ENCODE data around the gene CAMTA1.

CAMTA1 gene

GRCh38 chr1:7333094-7333493 is 547.8 kb downstream of the CAMTA1 start:
- no peak for DNase-seq

DNA sequence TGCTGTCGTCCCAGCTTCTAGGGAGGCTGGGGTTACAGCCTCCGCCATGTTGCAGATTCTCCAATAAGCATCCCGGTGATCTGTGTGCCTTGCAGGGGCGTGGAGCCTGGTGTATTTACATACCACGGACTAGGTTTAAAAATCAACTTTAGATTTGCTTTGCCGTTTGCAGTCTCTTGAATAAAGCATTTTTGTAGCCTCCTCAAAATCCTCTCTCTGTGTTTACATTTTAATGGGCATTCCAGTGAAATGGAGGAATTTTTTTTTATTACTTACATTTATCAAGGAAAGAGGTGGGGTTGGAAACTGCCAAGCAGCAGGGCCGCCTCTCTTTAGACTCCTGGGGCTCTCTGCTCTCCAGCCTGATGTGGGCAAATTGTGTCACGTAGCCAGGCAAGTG is 548.4 kb downstream of the CAMTA1 start:
- peak; percentile 22 to 61 for DNase-seq

GRCh38 chr1:7334475-7335035 is 549.3 kb downstream of the CAMTA1 start:
- peak; percentile 98 to 99 for DNase-seq

GRCh38 chr1:7335224-7335879 is 550.1 kb downstream of the CAMTA1 start:
- DNase-seq = peak in 1 of 2 experiments; percentile 62

DNA sequence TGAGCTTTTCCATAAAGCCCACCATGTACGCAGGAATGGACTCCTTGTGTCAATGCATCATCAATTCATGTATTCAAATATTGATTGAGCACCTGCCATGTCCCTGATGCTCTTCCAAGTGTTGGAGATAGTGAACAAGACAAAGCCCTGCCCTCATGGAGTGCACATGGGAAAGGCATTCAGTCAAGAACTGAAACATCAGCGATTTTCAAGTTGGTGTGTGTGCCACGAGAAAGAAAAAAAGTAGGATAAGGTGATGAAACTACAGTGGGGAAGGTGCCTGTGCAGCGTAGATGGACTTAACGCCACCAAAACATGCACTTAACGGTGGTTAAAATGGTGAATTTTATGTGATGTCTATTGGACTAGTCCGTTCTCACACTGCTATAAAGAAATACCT is 553.2 kb downstream of the CAMTA1 start:
- DNase-seq = no peak

DNA sequence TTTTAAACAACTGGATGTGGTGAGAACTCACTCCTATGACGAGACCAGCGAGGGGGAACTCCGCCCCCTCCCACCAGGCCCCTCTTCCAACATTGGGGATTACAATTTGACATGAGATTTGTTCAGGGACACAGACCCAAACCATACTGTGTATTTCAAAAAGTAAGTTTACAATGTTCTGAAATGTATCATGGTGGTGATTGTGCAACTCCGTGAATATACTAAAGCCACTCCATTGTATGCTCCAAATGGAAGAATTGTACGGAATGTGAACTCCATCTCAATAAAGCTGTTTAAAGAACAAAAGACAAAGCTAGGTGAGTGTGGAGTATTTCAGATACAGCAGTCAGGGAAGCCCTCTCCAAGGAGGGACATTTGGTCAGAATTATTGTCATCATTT is 553.8 kb downstream of the CAMTA1 start:
- no peak for DNase-seq

DNA sequence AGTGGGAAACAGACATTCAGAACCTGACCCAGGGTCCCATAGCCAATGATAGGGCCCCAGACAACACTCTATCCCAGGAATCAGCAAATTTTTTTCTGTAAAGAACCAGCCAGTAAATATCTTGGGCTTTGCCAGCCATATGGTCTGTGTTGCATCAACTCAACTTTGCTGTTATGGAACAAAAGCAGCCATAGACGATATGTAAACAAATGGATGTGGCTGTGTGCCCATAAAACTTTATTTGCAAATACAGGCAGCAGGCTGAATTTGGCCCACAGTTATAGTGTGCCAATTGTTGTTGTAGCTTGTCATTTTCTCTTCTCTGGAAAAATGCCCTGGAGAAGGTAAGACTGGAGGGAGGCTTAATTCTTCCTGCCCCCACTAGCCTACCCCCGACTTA is 554.7 kb downstream of the CAMTA1 start:
- DNase-seq = no peak

DNA sequence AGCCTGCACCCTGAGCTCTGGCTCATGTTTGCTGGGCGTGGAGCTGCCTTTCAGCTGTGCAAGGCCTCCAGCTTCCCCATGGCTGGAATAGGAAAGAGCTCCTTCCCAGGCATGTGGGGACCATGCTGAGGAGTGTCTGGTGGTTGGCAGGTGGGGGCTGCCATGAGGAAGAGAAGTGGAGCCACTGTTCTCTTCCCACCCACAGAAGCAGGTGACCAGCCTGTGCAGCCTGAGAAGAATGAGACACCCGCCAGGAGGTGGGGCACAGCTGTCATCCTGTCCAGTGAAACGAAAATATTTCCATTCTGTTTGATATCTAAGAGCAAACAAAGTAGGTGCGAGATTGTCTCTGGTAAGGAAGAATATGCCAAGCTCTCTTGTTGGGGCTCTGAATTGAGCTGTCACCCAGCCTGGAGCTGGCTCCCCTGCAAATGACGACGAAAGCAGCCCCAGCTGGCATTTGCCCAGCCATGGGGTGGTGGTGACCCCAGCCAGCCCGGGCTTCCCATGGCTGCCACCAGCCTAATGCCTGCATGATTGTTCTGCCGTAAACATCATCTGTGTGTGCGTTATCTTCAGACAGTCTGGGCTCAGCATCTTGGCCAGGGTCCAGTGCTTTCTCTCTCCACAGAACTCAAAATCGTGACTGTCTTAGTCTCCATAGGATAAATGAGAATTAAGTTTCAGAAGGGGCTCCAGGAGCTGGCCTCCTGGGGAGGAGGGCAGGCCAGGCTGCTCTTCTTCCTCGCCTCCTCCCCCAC is 556.1 kb downstream of the CAMTA1 start:
- no peak for DNase-seq

- no peak for DNase-seq
Measured at GRCh38 chr1:7343882-7344281, 558.6 kb downstream of the CAMTA1 start.

- DNase-seq = no peak
Measured at GRCh38 chr1:7344299-7344698, 559.0 kb downstream of the CAMTA1 start.

DNA sequence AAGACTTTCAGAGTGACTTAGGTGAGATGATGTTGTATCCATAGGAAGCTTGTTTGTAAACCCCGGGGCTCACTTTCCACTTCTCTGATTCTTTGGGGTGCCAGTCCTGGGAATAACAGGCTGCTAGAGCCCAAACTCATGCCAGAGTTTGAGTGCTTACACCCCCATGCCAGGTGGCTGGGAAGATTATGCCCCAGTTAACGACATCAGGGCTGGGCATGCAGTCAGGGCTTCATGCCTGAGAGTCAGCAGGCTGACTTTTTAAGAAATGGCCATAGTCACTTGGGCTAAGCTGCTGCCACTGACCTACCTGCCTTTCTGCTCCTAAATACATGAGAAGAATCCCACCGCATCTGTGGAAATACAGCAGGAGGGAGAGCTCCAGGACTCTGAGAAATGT is 560.3 kb downstream of the CAMTA1 start:
- DNase-seq = no peak

DNA sequence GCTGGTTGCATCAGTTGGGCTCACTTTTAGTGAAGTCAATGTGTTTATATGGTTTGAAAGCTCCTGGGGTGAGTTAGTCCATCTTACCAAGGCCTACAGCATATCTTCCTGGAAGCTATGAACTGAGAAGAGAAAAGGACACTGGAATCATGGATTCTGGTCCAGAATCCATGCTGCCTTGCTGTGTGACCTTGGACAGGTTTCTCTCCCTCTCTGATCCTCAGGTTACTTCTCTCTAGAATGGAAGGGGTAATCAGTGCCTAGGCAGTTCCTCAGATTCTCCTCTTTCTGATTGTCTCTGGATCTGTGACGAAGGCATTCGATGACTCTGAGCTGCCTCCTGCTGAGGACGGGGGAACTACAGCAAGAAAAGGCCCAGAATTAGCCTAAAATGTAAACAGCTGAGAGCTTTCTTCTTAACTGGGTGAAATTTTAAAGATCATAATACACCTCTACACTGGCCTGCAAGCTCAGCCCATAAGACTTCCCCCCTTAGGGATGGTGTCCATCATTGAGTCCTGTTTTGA is 560.9 kb downstream of the CAMTA1 start:
- DNase-seq = no peak

DNA sequence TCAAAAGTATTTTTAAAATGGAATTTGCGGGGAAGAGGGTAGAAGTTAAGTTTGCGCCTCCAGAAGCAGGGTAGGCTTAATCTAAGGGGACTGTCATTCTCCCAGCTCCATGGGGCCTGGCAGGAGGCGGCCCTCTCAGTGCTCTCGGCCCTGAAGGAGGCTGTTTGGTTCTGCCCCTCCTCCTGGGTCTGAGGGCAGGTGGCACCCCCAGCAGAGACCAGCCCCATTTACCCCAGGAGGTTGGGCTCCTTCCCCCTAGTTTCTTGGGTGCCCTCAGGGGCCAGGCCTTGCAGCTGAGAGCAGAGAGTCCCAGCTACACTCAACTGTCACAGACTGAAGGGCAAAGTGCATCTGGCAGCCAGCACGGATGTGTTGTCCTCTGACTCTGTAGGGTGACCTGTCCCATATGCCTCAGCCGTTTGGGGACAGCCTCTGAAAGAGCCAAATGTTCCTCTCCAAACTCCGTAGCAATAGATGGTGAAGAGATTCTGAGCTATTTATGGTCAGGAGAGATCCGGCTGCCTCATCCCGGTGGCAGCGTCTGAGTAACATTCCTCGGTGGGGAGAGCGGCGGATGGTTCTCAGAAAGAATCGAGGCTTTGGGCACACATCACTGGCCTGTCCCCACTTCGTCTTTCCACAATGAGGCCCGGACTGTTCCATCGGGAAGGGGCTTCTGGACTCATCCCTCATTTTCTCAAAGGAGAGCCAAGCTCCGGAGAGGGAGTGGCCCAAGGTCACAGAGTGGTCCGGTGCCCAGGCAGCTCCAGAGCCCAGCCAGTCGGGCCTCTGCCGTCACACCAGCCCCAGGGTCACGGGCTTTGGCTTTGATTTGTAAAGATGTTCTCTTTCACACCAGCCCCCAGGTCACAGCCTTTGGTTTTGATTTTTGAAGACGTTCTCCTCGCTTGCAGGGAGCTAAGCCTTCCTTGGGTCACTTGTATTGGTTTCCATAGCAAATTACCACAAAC is 561.6 kb downstream of the CAMTA1 start:
- no peak for DNase-seq

DNA sequence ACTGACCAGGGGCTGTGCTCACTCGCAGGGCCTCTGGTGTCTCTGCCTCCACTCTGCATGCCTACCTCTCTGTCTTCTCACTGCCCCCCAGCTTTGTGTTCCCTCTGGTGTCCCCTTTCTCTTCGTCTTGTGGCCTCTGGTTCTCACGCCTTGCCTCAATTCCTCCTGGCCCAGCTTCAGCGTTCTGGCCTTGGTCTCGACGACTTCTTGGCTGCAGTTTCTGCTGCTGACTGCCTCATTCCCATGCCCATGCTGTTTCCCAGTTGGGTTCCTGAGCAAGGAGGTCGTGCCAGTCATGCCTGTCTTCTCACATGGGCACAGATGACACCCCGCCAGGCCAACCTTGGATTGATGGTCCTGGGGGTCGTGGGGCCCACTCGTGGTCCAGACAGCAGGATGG is 562.8 kb downstream of the CAMTA1 start:
- DNase-seq = no peak

DNA sequence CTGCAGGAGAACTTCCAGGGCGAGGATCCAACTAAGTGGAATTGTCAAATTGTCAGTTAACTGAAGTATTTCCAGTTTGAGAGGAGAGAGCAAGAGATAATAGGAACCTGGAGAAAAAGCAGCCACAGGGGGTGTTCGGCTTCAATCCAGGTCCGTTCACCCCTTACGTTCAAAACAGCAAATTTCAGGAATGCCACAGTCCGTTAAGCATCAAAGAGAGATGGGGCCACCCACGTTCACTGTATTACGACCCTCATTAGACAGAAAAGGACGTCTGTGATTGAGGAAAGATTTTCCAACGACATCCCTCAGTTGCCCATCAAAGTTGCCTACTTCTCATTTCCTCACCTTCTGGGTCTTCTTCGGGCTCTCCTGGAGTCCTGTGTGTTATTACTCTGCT is 563.3 kb downstream of the CAMTA1 start:
- DNase-seq = no peak

DNA sequence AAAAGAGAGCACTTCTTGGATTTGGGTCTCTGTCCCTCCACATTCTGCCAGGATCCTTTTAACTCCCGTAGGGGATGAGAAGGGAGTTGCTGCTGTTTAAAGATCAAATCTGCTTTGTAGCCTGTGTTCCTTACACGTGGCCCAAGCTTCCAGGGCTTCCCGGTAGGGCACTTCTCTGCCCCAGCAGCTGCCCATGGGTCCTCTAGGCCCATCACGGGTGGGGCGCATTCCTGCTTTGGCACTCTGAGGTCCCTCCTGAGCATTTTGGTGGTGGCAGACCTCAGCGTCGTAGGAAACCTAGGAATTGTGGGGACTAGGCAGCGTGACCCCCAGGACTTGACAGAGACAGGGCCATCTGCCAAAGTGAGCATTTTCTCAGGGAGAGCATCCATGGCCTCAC is 565.5 kb downstream of the CAMTA1 start:
- DNase-seq = no peak

GRCh38 chr1:7351649-7352048 is 566.4 kb downstream of the CAMTA1 start:
- no peak for DNase-seq

GRCh38 chr1:7352364-7352763 is 567.1 kb downstream of the CAMTA1 start:
- no peak for DNase-seq

- DNase-seq = no peak
Measured at GRCh38 chr1:7352974-7353373, 567.7 kb downstream of the CAMTA1 start.

- DNase-seq = no peak
Measured at GRCh38 chr1:7355646-7356045, 570.4 kb downstream of the CAMTA1 start.

- DNase-seq = no peak
Measured at GRCh38 chr1:7356079-7356478, 570.8 kb downstream of the CAMTA1 start.

DNA sequence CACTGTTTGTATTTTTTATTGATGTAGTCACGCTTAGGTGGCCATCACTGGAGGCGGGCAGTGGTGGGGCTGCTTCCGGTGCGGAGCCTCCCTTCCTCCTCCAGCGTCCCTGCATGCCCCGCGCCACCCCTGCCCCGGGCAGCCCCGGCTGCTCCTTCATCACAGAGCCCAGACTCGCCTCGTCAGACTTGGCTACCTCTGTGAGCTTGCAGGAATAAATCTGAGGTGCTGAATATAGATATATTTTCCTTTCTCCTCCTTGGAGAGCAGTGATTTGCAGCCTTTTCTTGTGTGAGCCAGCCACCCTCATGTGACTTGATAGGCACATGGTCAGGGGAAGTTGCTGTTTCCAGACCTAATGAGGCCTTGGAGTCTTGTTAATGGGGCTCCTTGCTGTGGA is 573.2 kb downstream of the CAMTA1 start:
- DNase-seq = peak in 1 of 2 experiments; percentile 33

GRCh38 chr1:7360526-7360925 is 575.3 kb downstream of the CAMTA1 start:
- no peak for DNase-seq
